Measurements from ENCODE around the gene AKT3.

- TF ChIP-seq REST (IDR thresholded peaks at IDR 0.05; ENCODE audit: low read depth) (no peak), EP300 (IDR thresholded peaks at IDR 0.05; ENCODE audit: borderline replicate concordance) (no peak), TAF1 (IDR thresholded peaks at IDR 0.05; ENCODE audit: low read depth) (no peak), CEBPB (IDR thresholded peaks at IDR 0.05) (no peak), EGR1 (IDR thresholded peaks at IDR 0.05) (no peak), FOXM1 (IDR thresholded peaks at IDR 0.05; ENCODE audit: borderline replicate concordance, low read depth) (no peak), TCF12 (IDR thresholded peaks at IDR 0.05; ENCODE audit: low read depth) (no peak), ZBTB7A (IDR thresholded peaks at IDR 0.05; ENCODE audit: low read depth) (no peak)
- TF ChIP-seq, protein P1, sequence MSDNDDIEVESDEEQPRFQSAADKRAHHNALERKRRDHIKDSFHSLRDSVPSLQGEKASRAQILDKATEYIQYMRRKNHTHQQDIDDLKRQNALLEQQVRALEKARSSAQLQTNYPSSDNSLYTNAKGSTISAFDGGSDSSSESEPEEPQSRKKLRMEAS (IDR thresholded peaks at IDR 0.05) = no peak
- TF ChIP-seq, protein P2, sequence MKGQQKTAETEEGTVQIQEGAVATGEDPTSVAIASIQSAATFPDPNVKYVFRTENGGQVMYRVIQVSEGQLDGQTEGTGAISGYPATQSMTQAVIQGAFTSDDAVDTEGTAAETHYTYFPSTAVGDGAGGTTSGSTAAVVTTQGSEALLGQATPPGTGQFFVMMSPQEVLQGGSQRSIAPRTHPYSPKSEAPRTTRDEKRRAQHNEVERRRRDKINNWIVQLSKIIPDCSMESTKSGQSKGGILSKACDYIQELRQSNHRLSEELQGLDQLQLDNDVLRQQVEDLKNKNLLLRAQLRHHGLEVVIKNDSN (IDR thresholded peaks at IDR 0.05) = no peak
These were observed 254.4 kb downstream of the AKT3 start for GRCh38 chr1:243595527-243596210.
